ENCODE measurements around the gene HOXC12. TPM values are rescaled to one million over a fixed set of nuclear protein-coding genes. Genes with fewer than 3 reads are reported as not detected.

HOXC12 gene
- total RNA-seq, 1 experiment from 2014 or later = 5.1 TPM

GRCh38 chr12:53916788-53917655, 37.7 kb upstream of the HOXC12 start:
- Histone ChIP-seq H3K27me3 (ENCODE audit: control insufficient read depth, insufficient read depth, low read length) (no peaks in the 10 kb centered on the region), H3K27ac (ENCODE audit: low read length) (no peak overlapping the region; the same call in 1 of the 2 replicates), H3K9me3 (ENCODE audit: control insufficient read depth, insufficient read depth, low read depth, low read length) (no peaks in the 10 kb centered on the region), H3K4me1 (ENCODE audit: control insufficient read depth, insufficient read depth, low read length) (no peaks in the 10 kb centered on the region), H3K4me3 (ENCODE audit: low read depth in 2 of 2, low read length in 2 of 2) (no peak overlapping the region), H3K36me3 (ENCODE audit: control insufficient read depth, insufficient read depth, low read length) (no peaks in the 10 kb centered on the region)
- no peak for ATAC-seq
- TF ChIP-seq REST (IDR thresholded peaks at IDR 0.05; ENCODE audit: insufficient read depth in 1 of 2, low read depth in 2 of 2, low read length in 1 of 2) (no peak), POLR2AphosphoS5 (IDR thresholded peaks at IDR 0.05; ENCODE audit: low read depth, low read length) (no peak), TCF7L2 (IDR thresholded peaks at IDR 0.05; ENCODE audit: low read depth, low read length) (no peak), CTCF (IDR thresholded peaks at IDR 0.05) (no peak), SIN3A (IDR thresholded peaks at IDR 0.05; ENCODE audit: borderline replicate concordance, insufficient read depth, low read depth, low read length) (no peak)
- in situ Hi-C loops (cut with HindIII; ENCODE audit: low pct_unique_long_range_greater_than_20kb, low sequenced_read_pairs) (no loop called here), intact Hi-C loops (cut with micrococcal nuclease; ENCODE audit: unreplicated experiment) (no loop called here)
- no TSS peak for BruUV-seq (replicated peaks)
- POLR2A ChIA-PET = no interaction called here
- DNase-seq (ENCODE audit: low read depth, low spot score) = no peak
- CTCF ChIA-PET = no interaction called here

- POLR2A ChIA-PET = no interaction called here
- Histone ChIP-seq H3K4me1 (ENCODE audit: control insufficient read depth, insufficient read depth, low read length) (no peaks in the 10 kb centered on the region), H3K9me3 (ENCODE audit: control insufficient read depth, insufficient read depth, low read depth, low read length) (no peaks in the 10 kb centered on the region), H3K27ac (ENCODE audit: low read length) (peak overlapping the region; percentile 39; the same call in 1 of the 2 replicates), H3K27me3 (ENCODE audit: control insufficient read depth, insufficient read depth, low read length) (no peaks in the 10 kb centered on the region), H3K4me3 (ENCODE audit: low read depth in 2 of 2, low read length in 2 of 2) (no peak overlapping the region), H3K36me3 (ENCODE audit: control insufficient read depth, insufficient read depth, low read length) (no peaks in the 10 kb centered on the region)
- ATAC-seq (no peak), DNase-seq (ENCODE audit: low read depth, low spot score) (no peak)
- no peak for TF ChIP-seq SIN3A (IDR thresholded peaks at IDR 0.05; ENCODE audit: borderline replicate concordance, insufficient read depth, low read depth, low read length)
- TF ChIP-seq CTCF (IDR thresholded peaks at IDR 0.05) = no peak
- no peak for TF ChIP-seq TCF7L2 (IDR thresholded peaks at IDR 0.05; ENCODE audit: low read depth, low read length)
- no peak for TF ChIP-seq REST (IDR thresholded peaks at IDR 0.05; ENCODE audit: insufficient read depth in 1 of 2, low read depth in 2 of 2, low read length in 1 of 2)
- no peak for TF ChIP-seq POLR2AphosphoS5 (IDR thresholded peaks at IDR 0.05; ENCODE audit: low read depth, low read length)
- intact Hi-C loops (cut with micrococcal nuclease; ENCODE audit: unreplicated experiment) = no loop called here
- BruUV-seq (replicated peaks) = no TSS peak
- in situ Hi-C loops (cut with HindIII; ENCODE audit: low pct_unique_long_range_greater_than_20kb, low sequenced_read_pairs) = no loop called here
- CTCF ChIA-PET = interaction anchor here (0.6 kb wide), 2 partner anchors 17 to 94 kb away, joined by 3 to 5 read pairs; no protein-coding TSS in a partner anchor
These were observed 29.9 kb upstream of the HOXC12 start for GRCh38 chr12:53924521-53925405.

Measured in Panc1 (cell line).